ENCODE data around the gene GALNT5.

Gene GALNT5

DNA sequence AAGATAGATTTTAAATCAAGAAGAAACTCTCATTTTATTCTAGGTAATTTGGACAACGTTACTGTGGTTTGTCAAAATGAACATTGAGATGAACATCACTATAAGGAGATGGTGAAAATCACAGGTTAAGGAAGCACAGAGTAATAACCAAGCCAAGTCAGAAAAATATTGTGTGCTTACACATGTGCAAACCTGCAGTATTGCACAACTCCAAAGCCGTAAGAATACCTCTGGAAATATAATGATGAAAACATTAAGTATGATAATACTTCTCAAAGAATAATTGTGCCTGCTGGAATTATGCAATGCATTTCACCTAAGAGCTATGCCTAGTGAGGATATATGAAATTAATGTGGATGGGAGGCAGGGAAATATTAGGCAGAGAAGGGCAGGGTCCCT lies 21.1 kb upstream of the GALNT5 start:
- no peak for DNase-seq (ENCODE audit: extremely low read depth, low read depth)
- TF ChIP-seq, protein P1, sequence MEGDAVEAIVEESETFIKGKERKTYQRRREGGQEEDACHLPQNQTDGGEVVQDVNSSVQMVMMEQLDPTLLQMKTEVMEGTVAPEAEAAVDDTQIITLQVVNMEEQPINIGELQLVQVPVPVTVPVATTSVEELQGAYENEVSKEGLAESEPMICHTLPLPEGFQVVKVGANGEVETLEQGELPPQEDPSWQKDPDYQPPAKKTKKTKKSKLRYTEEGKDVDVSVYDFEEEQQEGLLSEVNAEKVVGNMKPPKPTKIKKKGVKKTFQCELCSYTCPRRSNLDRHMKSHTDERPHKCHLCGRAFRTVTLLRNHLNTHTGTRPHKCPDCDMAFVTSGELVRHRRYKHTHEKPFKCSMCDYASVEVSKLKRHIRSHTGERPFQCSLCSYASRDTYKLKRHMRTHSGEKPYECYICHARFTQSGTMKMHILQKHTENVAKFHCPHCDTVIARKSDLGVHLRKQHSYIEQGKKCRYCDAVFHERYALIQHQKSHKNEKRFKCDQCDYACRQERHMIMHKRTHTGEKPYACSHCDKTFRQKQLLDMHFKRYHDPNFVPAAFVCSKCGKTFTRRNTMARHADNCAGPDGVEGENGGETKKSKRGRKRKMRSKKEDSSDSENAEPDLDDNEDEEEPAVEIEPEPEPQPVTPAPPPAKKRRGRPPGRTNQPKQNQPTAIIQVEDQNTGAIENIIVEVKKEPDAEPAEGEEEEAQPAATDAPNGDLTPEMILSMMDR (IDR thresholded peaks at IDR 0.05; ENCODE audit: low read depth, low read length): no peak

DNA sequence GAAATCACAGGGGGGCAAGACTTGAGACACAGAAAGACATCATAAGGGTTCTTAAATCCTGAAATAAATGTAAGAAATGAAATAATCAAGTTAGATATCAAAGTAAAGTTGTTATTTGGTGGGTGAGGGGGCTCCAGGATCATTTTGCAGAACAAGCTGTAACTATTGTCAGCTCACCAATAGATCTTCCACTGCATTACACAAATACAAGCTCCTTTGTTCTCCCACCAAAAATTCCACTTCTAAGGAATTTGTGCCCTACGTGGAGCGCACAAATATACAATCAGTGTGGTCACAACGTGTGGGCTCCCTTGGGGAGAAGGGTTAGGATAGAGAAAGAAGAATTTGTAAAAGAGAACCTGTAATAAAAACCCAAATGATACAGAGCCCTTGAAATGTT lies 19.2 kb upstream of the GALNT5 start:
- TF ChIP-seq, protein P1 (IDR thresholded peaks at IDR 0.05; ENCODE audit: low read depth, low read length): no peak
- DNase-seq (ENCODE audit: extremely low read depth, low read depth): no peak

DNA sequence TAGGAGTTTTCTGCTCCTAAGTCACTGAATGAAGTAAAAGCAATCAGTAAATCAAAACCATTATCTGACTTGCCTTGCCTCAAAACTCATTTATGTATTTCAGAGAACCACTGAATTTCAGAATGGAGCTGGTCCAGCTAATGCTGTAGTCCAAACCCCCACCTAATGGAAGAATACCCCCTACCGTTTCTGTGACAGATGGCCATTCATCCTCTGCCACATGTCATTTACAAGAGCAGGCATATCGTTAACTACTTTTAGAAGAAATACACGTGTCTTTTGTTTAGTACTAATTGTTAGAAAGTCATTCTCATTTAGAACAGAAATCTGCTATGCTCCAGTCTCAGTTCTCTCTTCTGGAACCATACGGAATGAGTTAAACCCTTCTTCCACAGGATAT lies 12.8 kb upstream of the GALNT5 start:
- TF ChIP-seq, protein P1 (IDR thresholded peaks at IDR 0.05; ENCODE audit: low read depth, low read length): no peak
- no peak for DNase-seq (ENCODE audit: extremely low read depth, low read depth)

DNA sequence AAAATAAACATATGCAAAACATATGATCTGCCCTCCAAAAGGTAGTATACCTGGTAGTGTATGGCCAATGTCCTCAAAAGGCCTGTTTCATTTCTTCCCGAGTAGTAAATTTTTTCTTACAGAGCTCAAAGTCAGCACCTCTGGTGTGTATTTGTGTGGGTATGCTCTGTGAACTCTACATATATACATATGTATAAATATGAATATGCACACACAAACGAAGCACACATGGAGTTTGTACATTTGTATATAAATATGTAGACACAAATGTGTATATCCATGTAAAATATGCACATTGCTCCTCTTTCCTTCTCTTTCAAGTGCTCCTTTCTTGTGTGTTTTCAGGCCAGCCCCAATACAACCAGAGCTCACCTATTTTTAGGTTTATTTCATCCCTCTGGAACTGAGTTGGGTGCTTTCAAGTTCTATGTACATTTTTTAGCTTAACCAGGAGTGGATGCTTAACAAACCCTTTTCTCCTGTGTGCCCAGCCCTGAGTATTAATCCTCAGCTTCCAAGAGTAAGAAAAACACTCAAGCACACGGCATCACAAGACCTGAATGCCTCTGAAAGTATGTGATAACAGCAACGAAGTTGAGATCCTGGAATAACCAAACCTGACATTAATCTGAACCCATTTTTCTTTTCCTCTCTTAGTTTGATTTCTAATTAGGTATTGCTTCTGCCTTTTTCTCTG lies 12.2 kb upstream of the GALNT5 start:
- TF ChIP-seq, protein P1 (IDR thresholded peaks at IDR 0.05; ENCODE audit: low read depth, low read length): no peak
- no peak for DNase-seq (ENCODE audit: extremely low read depth, low read depth)

DNA sequence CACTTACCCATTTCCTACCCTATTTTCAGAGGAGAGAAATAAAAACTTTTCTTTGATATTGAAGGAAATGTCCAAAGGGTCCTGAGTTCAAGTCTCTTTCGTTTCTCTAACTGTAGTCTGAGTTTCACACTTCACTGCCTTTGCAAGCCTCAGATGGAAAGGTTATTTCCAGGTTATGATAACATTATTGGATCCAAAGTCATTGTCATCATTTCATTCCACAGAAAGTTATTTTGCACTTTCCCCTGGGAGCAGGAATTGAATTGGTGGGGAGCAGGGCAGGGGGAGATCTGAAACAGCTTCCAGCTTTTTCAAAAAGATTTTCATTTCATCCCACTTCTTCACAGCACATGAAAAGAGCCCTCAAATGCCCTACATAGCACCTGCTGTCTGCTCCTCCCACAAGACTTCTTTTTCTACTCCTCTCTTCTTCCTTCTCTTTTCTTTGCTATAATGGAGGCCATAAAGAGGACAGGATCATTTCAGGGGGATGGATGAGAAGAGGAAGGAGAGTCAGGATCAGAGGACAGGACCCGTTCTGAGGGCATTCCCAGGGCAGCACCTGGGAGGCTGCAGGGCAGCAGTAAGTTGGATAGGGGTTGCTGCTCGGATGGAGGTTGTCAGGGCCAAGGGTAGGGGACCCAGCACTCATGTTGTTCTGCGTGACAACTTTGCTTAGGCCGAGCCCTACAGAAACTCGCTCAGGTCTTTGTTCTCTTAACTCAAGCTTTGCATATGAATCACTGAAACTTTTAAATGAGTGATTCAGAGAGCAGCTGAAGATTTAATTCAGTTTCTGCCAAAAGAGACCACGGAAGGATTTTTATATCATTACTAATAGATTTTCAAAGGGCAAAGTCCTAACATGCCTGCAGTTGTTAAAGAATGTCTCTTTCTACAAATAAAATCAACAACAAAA lies 11.4 kb upstream of the GALNT5 start:
- peak; percentile 52 for DNase-seq (ENCODE audit: extremely low read depth, low read depth)
- TF ChIP-seq, protein P1 (IDR thresholded peaks at IDR 0.05; ENCODE audit: low read depth, low read length): no peak

DNA sequence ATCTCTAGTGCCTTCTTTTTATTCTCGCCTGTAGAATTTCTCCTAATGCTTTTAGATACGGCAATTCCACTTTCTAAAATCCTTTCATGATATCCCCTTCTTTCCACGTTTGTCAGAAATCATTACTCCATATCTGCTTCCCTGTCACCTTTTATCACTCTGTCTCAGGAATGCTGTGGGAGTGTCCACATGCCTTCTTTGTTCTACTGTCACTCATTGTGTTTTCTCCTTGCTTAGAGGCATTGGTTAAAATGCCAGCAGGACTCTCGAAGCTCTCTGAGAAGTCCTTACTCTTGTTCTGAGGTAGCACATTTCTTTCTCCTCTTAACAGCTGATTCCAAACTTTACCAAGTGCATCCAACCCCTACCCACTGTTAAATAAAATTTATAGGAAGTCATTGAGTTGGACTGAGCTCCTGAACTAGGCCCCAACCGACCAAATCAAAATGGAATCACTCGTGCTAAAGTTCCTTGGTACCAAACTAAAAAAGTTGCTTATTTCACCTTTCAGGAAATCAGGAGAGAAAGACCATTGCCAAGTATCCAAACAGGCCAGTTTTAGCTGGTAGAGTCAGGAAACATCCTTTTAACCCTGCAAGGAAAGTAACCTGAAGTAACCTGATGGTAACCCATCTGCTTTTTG lies 10.6 kb upstream of the GALNT5 start:
- TF ChIP-seq, protein P1 (IDR thresholded peaks at IDR 0.05; ENCODE audit: low read depth, low read length): no peak
- no peak for DNase-seq (ENCODE audit: extremely low read depth, low read depth)

DNA sequence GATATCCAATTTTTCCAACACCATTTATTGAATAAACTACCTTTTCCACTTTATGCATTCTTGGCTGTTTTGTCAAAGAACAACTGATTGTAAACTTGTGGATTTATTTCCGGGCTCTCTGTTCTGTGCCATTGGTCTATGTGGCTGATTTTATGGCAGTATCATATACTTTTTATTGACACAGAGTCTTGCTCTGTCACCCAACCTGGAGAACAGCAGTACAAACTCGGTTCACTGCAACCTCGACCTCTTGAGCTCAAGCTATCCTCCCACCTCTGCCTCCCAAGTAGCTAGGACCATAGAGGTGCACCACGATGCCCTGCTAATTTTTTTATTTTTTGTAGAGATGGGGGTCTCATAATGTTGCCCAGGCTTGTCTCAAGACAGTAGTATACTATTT lies 6.7 kb upstream of the GALNT5 start:
- no peak for DNase-seq (ENCODE audit: extremely low read depth, low read depth)
- TF ChIP-seq, protein P1 (IDR thresholded peaks at IDR 0.05; ENCODE audit: low read depth, low read length): no peak
